ENCODE data around the gene UNC5B.

GRCh38 chr10:71332466-71332865 lies 120.1 kb downstream of the UNC5B start:
- TF ChIP-seq CTCF (IDR thresholded peaks at IDR 0.05) (no peak), POLR2A (IDR thresholded peaks at IDR 0.05) (no peak)
